Nephron (organoid): ENCODE results near the gene PGLYRP3.
A peak's percentile ranks its signal among the peaks of the same experiment; 100 is the strongest.

ENCODE experiments used
- H3K27ac Mint-ChIP-seq, 3 experiments: 2 replicates each; pipeline ENCODE4 v1.8.0; 2020; ENCODE audit warnings: mixed read lengths in 3 of 3, mild to moderate bottlenecking in 2 of 3, moderate library complexity in 1 of 3
- H3K27me3 Mint-ChIP-seq: 2 replicates; pipeline ENCODE4 v1.8.0; 2021; ENCODE audit warnings: low read depth, mild to moderate bottlenecking, moderate library complexity, mixed read lengths
- H3K36me3 Mint-ChIP-seq: 2 replicates; pipeline ENCODE4 v1.8.0; 2020; ENCODE audit warnings: low read depth, mixed read lengths
- H3K4me1 Mint-ChIP-seq: 2 replicates; pipeline ENCODE4 v1.8.0; 2020; ENCODE audit warnings: mixed read lengths
- H3K4me3 Mint-ChIP-seq, 3 experiments: 2 replicates each; pipeline ENCODE4 v1.8.0; 2020; ENCODE audit warnings: mild to moderate bottlenecking in 3 of 3, mixed read lengths in 3 of 3, moderate library complexity in 2 of 3
- H3K9me3 Mint-ChIP-seq: 2 replicates; pipeline ENCODE4 v1.8.0; 2020; ENCODE audit warnings: mixed read lengths
- CTCF ChIP-seq, 3 experiments: fragments of 200-600 bp; sonication (generic); IDR thresholded peaks; one replicate each; pipeline ENCODE4 v1.5.0; 2021; ENCODE audit warnings: antibody characterized with exemption in 3 of 3; ENCODE audit not compliant: unreplicated experiment in 3 of 3

Gene PGLYRP3

GRCh38 chr1:153261281-153262069, 51.3 kb downstream of the PGLYRP3 start:
- TF ChIP-seq CTCF (IDR thresholded peaks at IDR 0.05; ENCODE audit: unreplicated experiment in 3 of 3): no peak
- peaks cover 79% of the 10 kb centered on the region for H3K27me3 Mint-ChIP-seq
- peaks cover 6% of the 10 kb centered on the region for H3K4me1 Mint-ChIP-seq
- no peaks in the 10 kb centered on the region for H3K36me3 Mint-ChIP-seq
- no peak overlapping the region for H3K27ac Mint-ChIP-seq
- peaks cover 5% of the 10 kb centered on the region for H3K9me3 Mint-ChIP-seq
- H3K4me3 Mint-ChIP-seq: peak overlapping the region; percentile 78 to 90 (median 82)

- no peaks in the 10 kb centered on the region for H3K36me3 Mint-ChIP-seq
- H3K27ac Mint-ChIP-seq: no peak overlapping the region
- TF ChIP-seq CTCF (IDR thresholded peaks at IDR 0.05; ENCODE audit: unreplicated experiment in 3 of 3): no peak
- H3K27me3 Mint-ChIP-seq: peaks cover 76% of the 10 kb centered on the region
- H3K4me3 Mint-ChIP-seq: peak overlapping the region; percentile 72 to 78 (median 75)
- H3K9me3 Mint-ChIP-seq: peaks cover 5% of the 10 kb centered on the region
- H3K4me1 Mint-ChIP-seq: peaks cover 6% of the 10 kb centered on the region
These were observed 52.0 kb downstream of the PGLYRP3 start for GRCh38 chr1:153260585-153261280.

- peak within 1 kb of the TSS; percentile 72 to 78 (median 75) for H3K4me3 Mint-ChIP-seq
- peaks cover 3% of the 10 kb centered on the region for H3K9me3 Mint-ChIP-seq
- no peak for TF ChIP-seq CTCF (IDR thresholded peaks at IDR 0.05; ENCODE audit: unreplicated experiment in 3 of 3)
- H3K36me3 Mint-ChIP-seq: no peaks in the 10 kb centered on the region
- peaks cover 6% of the 10 kb centered on the region for H3K4me1 Mint-ChIP-seq
- no peak within 1 kb of the TSS for H3K27ac Mint-ChIP-seq
- peaks cover 71% of the 10 kb centered on the region for H3K27me3 Mint-ChIP-seq
These were observed 53.4 kb downstream of the PGLYRP3 start, which contains the start of gene LORICRIN for GRCh38 chr1:153259387-153259786. TSS of gene LORICRIN (plus strand) at chr1:153259687. CDS start at chr1:153260950, 1,263 bp downstream.

DNA sequence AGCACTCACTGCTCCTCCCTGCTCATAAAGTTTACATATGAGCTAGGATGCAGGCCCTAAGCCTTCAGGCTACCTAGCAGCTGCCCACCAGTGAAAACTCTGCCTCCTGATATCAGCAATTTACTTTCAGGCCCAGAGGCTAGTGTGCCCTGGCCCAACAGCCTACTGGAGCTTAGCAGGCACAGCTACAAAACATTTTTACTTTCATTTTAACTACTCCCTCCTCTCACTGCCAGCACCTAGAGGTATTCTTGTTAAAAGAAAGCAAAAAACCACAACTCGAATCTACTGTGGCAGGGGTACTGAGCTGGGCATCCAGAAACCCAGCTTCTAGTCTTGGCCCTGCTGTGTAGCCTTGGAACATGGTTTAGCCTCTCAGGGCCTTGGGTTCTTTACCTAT, 59.1 kb downstream of the PGLYRP3 start:
- Mint-ChIP-seq H3K9me3 (no peaks in the 10 kb centered on the region), H3K27me3 (peaks cover 39% of the 10 kb centered on the region), H3K4me3 (no peak overlapping the region), H3K27ac (no peak overlapping the region), H3K36me3 (no peaks in the 10 kb centered on the region), H3K4me1 (no peaks in the 10 kb centered on the region)
- no peak for TF ChIP-seq CTCF (IDR thresholded peaks at IDR 0.05; ENCODE audit: unreplicated experiment in 3 of 3)

DNA sequence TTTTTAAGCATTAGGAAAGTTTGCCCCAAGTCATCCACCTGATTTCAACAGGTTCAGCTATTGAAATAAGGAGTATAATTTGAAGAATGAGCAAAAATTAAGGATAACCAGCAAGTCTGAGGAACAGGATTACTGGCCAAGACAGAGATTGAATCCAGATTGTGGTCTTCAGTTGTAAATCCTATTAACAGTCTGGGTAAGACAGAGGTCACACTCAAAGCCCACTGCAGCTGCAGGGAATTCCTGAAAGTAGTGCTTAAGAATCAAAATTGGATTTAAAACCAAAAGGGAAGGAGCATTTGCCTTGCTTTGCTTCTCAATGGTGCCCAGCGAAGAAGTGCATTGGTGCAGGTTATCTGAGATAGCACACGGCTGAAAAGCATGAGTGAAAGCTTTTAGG, 59.7 kb downstream of the PGLYRP3 start:
- no peaks in the 10 kb centered on the region for H3K4me1 Mint-ChIP-seq
- H3K4me3 Mint-ChIP-seq: no peak overlapping the region
- no peaks in the 10 kb centered on the region for H3K36me3 Mint-ChIP-seq
- no peak overlapping the region for H3K27ac Mint-ChIP-seq
- no peak for TF ChIP-seq CTCF (IDR thresholded peaks at IDR 0.05; ENCODE audit: unreplicated experiment in 3 of 3)
- peaks cover 37% of the 10 kb centered on the region for H3K27me3 Mint-ChIP-seq
- no peaks in the 10 kb centered on the region for H3K9me3 Mint-ChIP-seq
